ENCODE measurements around the gene TGFBR3L. TPM values are rescaled to one million over a fixed set of nuclear protein-coding genes. Genes with fewer than 3 reads are reported as not detected.

Gene TGFBR3L
- total and polyA plus RNA-seq, 2 of the 13 experiments (the other 11 are each of a cell fraction or from before 2014, with no cell fraction given), result 0.20 to 1.0 TPM

GRCh38 chr19:7943444-7944176 is 29.0 kb downstream of the TGFBR3L start, which contains the start of gene TIMM44 (continued):
- TF ChIP-seq, protein P1, sequence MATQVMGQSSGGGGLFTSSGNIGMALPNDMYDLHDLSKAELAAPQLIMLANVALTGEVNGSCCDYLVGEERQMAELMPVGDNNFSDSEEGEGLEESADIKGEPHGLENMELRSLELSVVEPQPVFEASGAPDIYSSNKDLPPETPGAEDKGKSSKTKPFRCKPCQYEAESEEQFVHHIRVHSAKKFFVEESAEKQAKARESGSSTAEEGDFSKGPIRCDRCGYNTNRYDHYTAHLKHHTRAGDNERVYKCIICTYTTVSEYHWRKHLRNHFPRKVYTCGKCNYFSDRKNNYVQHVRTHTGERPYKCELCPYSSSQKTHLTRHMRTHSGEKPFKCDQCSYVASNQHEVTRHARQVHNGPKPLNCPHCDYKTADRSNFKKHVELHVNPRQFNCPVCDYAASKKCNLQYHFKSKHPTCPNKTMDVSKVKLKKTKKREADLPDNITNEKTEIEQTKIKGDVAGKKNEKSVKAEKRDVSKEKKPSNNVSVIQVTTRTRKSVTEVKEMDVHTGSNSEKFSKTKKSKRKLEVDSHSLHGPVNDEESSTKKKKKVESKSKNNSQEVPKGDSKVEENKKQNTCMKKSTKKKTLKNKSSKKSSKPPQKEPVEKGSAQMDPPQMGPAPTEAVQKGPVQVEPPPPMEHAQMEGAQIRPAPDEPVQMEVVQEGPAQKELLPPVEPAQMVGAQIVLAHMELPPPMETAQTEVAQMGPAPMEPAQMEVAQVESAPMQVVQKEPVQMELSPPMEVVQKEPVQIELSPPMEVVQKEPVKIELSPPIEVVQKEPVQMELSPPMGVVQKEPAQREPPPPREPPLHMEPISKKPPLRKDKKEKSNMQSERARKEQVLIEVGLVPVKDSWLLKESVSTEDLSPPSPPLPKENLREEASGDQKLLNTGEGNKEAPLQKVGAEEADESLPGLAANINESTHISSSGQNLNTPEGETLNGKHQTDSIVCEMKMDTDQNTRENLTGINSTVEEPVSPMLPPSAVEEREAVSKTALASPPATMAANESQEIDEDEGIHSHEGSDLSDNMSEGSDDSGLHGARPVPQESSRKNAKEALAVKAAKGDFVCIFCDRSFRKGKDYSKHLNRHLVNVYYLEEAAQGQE (IDR thresholded peaks at IDR 0.05; ENCODE audit: borderline replicate concordance in 1 of 2, low read depth in 1 of 2, low read length in 2 of 2), result peak in 1 of 2 experiments; percentile 66; a peak in 2 of 4 replicates
- TF ChIP-seq TCF7 (IDR thresholded peaks at IDR 0.05; ENCODE audit: low read depth) (no peak), PRDM15 (CRISPR knock-in tag; IDR thresholded peaks at IDR 0.05) (peak; percentile 38; the same call in 1 of the 2 replicates), ZNF564 (CRISPR knock-in tag; IDR thresholded peaks at IDR 0.05) (peak; percentile 52; the same call in 1 of the 2 replicates), JDP2 (CRISPR knock-in tag; IDR thresholded peaks at IDR 0.05; ENCODE audit: borderline replicate concordance) (no peak; the same call in 1 of the 2 replicates), MTA1 (CRISPR knock-in tag; IDR thresholded peaks at IDR 0.05; ENCODE audit: borderline replicate concordance) (no peak), NFYB (CRISPR knock-in tag; IDR thresholded peaks at IDR 0.05) (peak; percentile 91), FOXO1 (CRISPR knock-in tag; IDR thresholded peaks at IDR 0.05) (peak; percentile 8; the same call in 1 of the 2 replicates), ZNF772 (CRISPR knock-in tag; IDR thresholded peaks at IDR 0.05) (peak; percentile 87; the same call in 1 of the 2 replicates), MIER2 (CRISPR knock-in tag; IDR thresholded peaks at IDR 0.05) (no peak), ZNF614 (CRISPR knock-in tag; IDR thresholded peaks at IDR 0.05; ENCODE audit: borderline replicate concordance) (0 out of 2 replicates have a peak, but pooled peaks have one; percentile 23), MEIS2 (CRISPR knock-in tag; IDR thresholded peaks at IDR 0.05) (peak; percentile 49; the same call in 1 of the 2 replicates), ZNF513 (CRISPR knock-in tag; conservative IDR thresholded peaks at IDR 0.05) (no peak)
- TF ChIP-seq, protein P2, sequence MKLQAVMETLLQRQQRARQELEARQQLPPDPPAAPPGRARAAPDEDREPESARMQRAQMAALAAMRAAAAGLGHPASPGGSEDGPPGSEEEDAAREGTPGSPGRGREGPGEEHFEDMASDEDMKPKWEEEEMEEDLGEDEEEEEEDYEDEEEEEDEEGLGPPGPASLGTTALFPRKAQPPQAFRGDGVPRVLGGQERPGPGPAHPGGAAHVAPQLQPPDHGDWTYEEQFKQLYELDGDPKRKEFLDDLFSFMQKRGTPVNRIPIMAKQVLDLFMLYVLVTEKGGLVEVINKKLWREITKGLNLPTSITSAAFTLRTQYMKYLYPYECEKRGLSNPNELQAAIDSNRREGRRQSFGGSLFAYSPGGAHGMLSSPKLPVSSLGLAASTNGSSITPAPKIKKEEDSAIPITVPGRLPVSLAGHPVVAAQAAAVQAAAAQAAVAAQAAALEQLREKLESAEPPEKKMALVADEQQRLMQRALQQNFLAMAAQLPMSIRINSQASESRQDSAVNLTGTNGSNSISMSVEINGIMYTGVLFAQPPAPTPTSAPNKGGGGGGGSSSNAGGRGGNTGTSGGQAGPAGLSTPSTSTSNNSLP (IDR thresholded peaks at IDR 0.05; ENCODE audit: low read depth, low read length), result peak; percentile 32; the same call in 1 of the 2 replicates
- TF ChIP-seq, protein P3, sequence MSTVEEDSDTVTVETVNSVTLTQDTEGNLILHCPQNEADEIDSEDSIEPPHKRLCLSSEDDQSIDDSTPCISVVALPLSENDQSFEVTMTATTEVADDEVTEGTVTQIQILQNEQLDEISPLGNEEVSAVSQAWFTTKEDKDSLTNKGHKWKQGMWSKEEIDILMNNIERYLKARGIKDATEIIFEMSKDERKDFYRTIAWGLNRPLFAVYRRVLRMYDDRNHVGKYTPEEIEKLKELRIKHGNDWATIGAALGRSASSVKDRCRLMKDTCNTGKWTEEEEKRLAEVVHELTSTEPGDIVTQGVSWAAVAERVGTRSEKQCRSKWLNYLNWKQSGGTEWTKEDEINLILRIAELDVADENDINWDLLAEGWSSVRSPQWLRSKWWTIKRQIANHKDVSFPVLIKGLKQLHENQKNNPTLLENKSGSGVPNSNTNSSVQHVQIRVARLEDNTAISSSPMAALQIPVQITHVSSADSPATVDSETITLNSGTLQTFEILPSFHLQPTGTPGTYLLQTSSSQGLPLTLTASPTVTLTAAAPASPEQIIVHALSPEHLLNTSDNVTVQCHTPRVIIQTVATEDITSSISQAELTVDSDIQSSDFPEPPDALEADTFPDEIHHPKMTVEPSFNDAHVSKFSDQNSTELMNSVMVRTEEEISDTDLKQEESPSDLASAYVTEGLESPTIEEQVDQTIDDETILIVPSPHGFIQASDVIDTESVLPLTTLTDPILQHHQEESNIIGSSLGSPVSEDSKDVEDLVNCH (CRISPR knock-in tag; IDR thresholded peaks at IDR 0.05), result no peak

Data from HepG2 (cell line).